RCC 7860 (cell line): ENCODE results near the gene ATP2A3.
A peak's percentile ranks its signal among the peaks of the same experiment; 100 is the strongest.

ENCODE experiments used
- DNase-seq: peaks from one replicate; pipeline ENCODE4 v3.0.0-alpha.2; 2015; ENCODE audit warnings: low spot score
- FAIRE-seq: peaks from 2 replicates; lab custom pipeline; 2012; peaks lifted over from hg19 to GRCh38; lab: Jason Lieb, UNC

Gene ATP2A3

GRCh38 chr17:3974138-3974687 is 10.0 kb upstream of the ATP2A3 start:
- FAIRE-seq: no peak
- no peak for DNase-seq

- no peak for FAIRE-seq
- no peak for DNase-seq
Observed at GRCh38 chr17:3973495-3974137, 9.4 kb upstream of the ATP2A3 start.

- no peak for FAIRE-seq
- no peak for DNase-seq
Observed at GRCh38 chr17:3972931-3973330, 8.7 kb upstream of the ATP2A3 start.

- no peak for DNase-seq
- FAIRE-seq: no peak
Observed at GRCh38 chr17:3972281-3972731, 8.1 kb upstream of the ATP2A3 start.

GRCh38 chr17:3970668-3971067 is 6.4 kb upstream of the ATP2A3 start:
- DNase-seq (no peak), FAIRE-seq (no peak)

- DNase-seq (no peak), FAIRE-seq (no peak)
Observed at GRCh38 chr17:3969963-3970362, 5.7 kb upstream of the ATP2A3 start.

- FAIRE-seq: no peak
Observed at GRCh38 chr17:3968886-3969524, 4.8 kb upstream of the ATP2A3 start.

GRCh38 chr17:3968015-3968414 is 3.8 kb upstream of the ATP2A3 start:
- FAIRE-seq (no peak), DNase-seq (no peak)

More at GRCh38 chr17:3968886-3969524, 4.8 kb upstream of the ATP2A3 start:
- no peak for DNase-seq

- FAIRE-seq: no peak
Observed at GRCh38 chr17:3966720-3967363, 2.6 kb upstream of the ATP2A3 start.

GRCh38 chr17:3965118-3965800 is 1.0 kb upstream of the ATP2A3 start:
- FAIRE-seq (no peak), DNase-seq (peak; percentile 5)

More at GRCh38 chr17:3966720-3967363, 2.6 kb upstream of the ATP2A3 start:
- DNase-seq: no peak

GRCh38 chr17:3963237-3964201 is 718 bp downstream of the ATP2A3 start:
- no peak for FAIRE-seq
- no peak for DNase-seq

- no peak for FAIRE-seq
- no peak for DNase-seq
Observed at GRCh38 chr17:3962965-3963236, 1.3 kb downstream of the ATP2A3 start.

GRCh38 chr17:3962217-3962964 is 1.8 kb downstream of the ATP2A3 start:
- DNase-seq (no peak), FAIRE-seq (no peak)

- DNase-seq (no peak), FAIRE-seq (no peak)
Observed at GRCh38 chr17:3961564-3962047, 2.6 kb downstream of the ATP2A3 start.

GRCh38 chr17:3960764-3961163 is 3.5 kb downstream of the ATP2A3 start:
- FAIRE-seq (no peak), DNase-seq (no peak)

GRCh38 chr17:3959921-3960601 is 4.2 kb downstream of the ATP2A3 start:
- no peak for FAIRE-seq
- DNase-seq: no peak

GRCh38 chr17:3959295-3959899 is 4.8 kb downstream of the ATP2A3 start:
- FAIRE-seq: no peak

More at GRCh38 chr17:3959295-3959899, 4.8 kb downstream of the ATP2A3 start:
- DNase-seq: no peak
